Right lobe of liver (tissue), 4 donors: ENCODE results near the gene MLLT1.

Source experiments
- POLR2A ChIP-seq: fragments of 450-650 bp; IDR thresholded peaks from one replicate; pipeline ENCODE4 v1.6.1; 2017; ENCODE audit warnings: antibody characterized with exemption, mild to moderate bottlenecking
- TF ChIP-seq, protein P1 (sequence below), 4 donors: fragments of 200-600 bp in 3 of 4; fragments of 450-650 bp in 1 of 4; IDR thresholded peaks; one replicate each; pipeline versions ENCODE4 v1.5.1 to v1.8.0; 2016 to 2022; ENCODE audit warnings: antibody characterized with exemption in 4 of 4, mild to moderate bottlenecking in 2 of 4
- donor health status: DM: no; HTN: no; CAD: no.
- donor health status: DM: no; HTN: no; CAD: no.
- donor health status: DM: no; HTN: yes; CAD: no.

DNA sequence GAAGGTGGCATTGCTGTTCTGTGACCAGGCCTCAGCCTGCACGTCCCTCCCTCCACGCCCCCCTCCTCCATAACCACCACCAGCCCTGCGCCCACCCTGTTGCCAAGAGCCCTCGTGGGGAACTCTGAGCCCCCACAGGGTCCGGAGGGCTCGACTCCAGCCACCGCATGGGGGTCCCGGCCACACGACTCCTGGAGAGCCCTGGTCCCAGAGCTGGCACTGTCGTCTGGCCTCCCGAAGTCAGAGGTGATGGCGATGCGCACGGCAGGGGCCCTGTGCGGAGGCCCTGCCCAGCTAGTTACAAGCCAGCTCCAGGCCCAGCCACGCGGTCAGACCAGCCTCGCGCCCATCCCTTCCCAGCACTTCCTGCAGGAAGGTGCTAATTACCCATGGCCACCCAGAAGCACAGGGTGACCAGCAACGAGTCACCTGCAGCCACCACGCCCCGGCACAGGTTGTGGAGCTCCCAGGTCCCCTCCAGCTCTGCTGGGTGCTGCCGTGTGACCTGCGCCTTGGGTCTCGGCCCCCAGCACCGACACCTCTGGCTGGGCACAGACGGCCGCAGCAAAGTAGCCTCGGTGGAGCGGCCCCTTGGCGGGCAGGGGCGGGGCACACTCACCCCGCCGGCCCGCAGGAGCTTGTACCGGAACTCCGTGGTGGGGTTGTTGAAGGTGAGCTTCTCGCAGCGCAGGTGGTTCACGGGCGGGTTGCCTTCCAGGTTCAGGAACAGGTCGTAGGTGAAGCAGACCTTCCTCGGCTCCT lies 49.6 kb downstream of the MLLT1 start:
- TF ChIP-seq, protein P1, sequence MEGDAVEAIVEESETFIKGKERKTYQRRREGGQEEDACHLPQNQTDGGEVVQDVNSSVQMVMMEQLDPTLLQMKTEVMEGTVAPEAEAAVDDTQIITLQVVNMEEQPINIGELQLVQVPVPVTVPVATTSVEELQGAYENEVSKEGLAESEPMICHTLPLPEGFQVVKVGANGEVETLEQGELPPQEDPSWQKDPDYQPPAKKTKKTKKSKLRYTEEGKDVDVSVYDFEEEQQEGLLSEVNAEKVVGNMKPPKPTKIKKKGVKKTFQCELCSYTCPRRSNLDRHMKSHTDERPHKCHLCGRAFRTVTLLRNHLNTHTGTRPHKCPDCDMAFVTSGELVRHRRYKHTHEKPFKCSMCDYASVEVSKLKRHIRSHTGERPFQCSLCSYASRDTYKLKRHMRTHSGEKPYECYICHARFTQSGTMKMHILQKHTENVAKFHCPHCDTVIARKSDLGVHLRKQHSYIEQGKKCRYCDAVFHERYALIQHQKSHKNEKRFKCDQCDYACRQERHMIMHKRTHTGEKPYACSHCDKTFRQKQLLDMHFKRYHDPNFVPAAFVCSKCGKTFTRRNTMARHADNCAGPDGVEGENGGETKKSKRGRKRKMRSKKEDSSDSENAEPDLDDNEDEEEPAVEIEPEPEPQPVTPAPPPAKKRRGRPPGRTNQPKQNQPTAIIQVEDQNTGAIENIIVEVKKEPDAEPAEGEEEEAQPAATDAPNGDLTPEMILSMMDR (IDR thresholded peaks at IDR 0.05): no peak
- TF ChIP-seq POLR2A: no peak
